ENCODE measurements around the gene GRM1.

DNA sequence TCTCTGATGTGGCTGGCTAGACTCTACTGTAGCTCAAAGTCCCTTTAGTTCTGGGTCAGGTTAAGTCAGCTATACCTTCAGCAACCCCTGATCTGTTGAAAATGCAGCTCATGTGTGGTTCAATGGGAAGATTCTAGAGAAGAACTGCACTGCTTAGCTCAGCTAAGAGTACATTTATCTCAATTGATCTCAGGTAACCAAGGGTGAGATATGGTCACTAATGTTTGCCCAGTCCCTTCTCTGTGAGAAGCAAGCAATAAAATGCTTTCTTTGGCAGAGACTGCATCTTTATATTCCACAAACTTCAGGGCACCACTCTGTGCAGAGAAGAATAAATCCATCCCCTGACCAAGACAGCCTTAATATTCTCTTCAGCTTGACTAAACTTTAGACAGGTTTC is 274.1 kb downstream of the GRM1 start:
- no peak for TF ChIP-seq GATA3 (IDR thresholded peaks at IDR 0.05; ENCODE audit: low read depth, low read length)
- no peak for TF ChIP-seq GATA2 (IDR thresholded peaks at IDR 0.05; ENCODE audit: low read depth, low read length)

Data from SH-SY5Y (cell line).